HuH-7.5 (cell line): ENCODE data around the gene EDNRA.

Source experiments
- DNase-seq: peaks from one replicate; pipeline ENCODE4 v3.0.0; 2011; ENCODE audit warnings: low spot score

Gene EDNRA

GRCh38 chr4:147542229-147542990, 61.5 kb downstream of the EDNRA start:
- no peak for DNase-seq

DNA sequence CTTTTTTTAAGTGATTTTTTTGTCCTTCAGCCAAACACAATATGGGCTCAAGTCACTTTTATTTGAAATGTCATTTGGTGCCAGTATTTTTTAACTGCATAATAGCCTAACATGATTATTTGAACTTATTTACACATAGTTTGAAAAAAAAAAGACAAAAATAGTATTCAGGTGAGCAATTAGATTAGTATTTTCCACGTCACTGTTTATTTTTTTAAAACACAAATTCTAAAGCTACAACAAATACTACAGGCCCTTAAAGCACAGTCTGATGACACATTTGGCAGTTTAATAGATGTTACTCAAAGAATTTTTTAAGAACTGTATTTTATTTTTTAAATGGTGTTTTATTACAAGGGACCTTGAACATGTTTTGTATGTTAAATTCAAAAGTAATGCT, 62.1 kb downstream of the EDNRA start:
- no peak for DNase-seq

GRCh38 chr4:147546349-147546748, 65.5 kb downstream of the EDNRA start:
- DNase-seq = no peak

DNA sequence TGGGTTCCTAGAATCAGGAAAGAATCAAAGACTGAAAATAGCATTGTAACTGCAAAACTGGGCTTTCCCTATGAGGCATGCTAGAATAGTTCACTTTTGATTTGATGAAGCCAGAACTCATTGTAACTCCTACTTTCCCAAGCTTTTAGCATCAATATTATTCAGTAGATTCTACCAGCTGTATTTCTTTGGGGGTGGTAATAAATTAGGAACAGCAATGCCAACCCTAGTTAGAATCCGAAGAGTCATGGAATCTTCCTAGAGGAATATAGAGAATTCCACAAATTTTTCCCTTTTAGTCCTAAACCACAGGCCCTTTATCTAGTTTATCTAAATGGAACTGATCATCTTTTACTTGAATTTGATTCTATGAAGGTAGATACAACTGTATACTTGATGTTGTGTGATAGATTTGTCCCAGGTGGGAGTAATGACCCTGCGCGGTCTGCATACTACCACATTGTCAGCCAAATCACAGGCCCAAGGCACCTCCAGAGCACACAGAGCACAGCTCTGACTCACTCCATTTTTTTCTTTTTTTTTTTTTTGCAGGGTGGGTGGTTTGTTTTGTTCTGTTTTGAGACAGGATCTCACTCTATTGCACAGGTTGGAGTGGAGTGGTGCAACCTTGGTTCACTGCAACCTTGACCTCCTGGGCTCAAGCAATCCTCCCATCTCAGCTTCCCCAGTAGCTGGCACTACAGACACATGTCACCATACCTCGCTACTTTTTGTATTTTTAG, 66.6 kb downstream of the EDNRA start:
- no peak for DNase-seq

- no peak for DNase-seq
Observed at GRCh38 chr4:147548256-147548655, 67.4 kb downstream of the EDNRA start.

DNA sequence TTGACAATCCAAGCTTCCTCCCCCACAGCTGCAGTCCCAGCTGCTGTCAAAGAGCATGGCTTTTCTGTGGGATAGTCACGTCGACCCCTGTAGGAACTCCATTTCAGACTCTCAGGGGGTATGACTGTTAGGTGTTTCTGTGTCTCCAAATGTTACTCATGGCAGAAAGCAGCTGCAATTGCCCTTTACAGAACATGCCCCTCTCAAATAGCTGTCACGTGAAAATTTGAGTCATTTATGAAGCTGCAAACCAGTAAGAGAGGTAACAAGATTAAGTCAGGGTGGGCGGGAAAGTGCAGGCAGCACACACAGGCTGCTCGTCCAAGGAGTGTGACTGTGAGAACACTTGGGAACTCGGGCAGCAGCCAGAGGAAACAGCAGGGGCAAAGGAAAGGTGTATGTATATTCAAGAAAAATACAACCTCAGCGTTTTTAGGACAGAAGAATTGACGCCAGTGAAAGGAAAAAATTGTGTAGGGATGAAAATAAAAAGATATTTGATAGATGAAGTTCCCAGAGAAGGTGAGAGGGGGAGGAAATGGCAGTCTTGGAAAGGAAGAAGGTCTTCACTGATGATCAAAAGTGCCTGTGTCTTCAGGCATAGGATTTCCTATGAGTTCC, 69.8 kb downstream of the EDNRA start:
- no peak for DNase-seq

DNA sequence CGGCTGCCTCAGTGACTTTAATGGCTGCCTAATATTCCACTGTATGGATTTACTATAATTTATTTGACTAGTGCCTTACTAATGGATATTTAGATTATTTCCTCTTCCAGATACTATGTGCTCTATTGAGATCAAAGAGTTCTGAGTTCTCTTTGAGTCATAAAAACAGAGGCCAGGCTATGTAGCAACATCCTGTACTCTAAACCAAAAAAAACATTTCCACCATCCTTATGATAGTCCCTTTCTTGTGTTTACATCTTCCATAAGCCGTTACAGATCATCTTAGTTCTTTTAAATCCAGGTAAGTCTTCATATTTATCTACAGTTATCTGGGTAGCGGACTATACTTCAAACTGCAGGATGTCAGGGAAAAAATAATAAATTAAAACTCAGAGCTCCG, 79.7 kb downstream of the EDNRA start:
- no peak for DNase-seq

GRCh38 chr4:147566762-147567161, 85.9 kb downstream of the EDNRA start:
- DNase-seq = no peak

GRCh38 chr4:147567276-147567675, 86.4 kb downstream of the EDNRA start:
- DNase-seq = no peak

- DNase-seq = no peak
Observed at GRCh38 chr4:147570616-147571015, 89.7 kb downstream of the EDNRA start.

DNA sequence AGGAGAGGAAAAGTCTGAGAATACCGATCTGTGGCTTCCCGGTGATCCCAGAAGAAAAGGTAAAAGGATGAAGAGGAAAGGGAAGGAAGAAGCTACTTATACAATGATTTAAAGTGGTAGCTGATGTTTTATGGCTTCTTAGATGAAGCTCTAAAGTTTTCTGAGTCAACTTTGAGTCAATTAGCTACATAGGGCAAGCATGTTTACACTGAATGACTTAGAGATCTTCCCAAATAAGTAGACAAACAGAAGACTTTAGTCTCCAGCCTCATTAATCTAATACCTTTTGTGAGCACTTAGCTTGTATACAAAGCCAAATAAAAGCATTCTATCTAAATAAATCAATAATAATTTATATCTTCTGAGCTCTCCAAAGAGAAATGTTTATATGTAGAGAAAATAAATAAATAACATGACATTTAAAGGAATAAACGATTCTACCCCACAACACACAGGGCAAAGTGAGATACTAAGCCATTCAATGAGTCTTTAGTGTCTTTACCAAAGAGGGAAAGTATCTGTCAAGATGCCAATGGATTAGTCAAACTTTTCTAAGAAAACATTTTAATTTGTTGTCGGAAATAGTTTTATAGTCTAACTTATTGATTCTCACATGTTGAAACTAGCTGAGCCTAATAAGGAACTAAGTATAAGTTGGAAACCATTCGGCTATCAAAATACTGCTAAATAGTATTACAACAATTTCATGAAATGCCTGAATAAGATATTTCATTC, 90.3 kb downstream of the EDNRA start:
- no peak for DNase-seq

GRCh38 chr4:147576084-147576483, 95.2 kb downstream of the EDNRA start:
- no peak for DNase-seq

DNA sequence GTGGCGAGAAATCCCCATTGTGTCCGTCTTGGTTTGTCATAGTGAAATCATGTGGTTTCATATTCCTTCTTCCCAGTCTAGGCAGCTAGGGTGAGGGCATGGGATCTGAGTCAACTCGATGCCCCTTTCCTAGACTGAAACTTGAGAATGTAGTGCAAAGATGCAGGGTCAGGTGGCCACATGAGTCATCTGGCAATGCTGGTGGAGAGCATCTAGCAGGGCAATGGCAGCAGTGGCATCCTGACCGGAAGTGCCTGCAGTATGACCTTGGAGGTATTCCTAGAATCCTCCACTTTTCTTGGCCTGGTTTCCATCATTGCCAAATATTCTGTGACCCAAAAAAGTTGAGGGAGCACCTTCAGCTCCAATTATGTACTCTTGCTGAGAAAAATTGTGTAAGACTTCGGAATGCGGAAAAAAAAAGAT, 97.2 kb downstream of the EDNRA start:
- no peak for DNase-seq

GRCh38 chr4:147578593-147578992, 97.7 kb downstream of the EDNRA start:
- DNase-seq = no peak

- DNase-seq = no peak
Observed at GRCh38 chr4:147580396-147580795, 99.5 kb downstream of the EDNRA start.

GRCh38 chr4:147581606-147582350, 100.9 kb downstream of the EDNRA start:
- DNase-seq = no peak

- DNase-seq = no peak
Observed at GRCh38 chr4:147582386-147583060, 101.6 kb downstream of the EDNRA start.

DNA sequence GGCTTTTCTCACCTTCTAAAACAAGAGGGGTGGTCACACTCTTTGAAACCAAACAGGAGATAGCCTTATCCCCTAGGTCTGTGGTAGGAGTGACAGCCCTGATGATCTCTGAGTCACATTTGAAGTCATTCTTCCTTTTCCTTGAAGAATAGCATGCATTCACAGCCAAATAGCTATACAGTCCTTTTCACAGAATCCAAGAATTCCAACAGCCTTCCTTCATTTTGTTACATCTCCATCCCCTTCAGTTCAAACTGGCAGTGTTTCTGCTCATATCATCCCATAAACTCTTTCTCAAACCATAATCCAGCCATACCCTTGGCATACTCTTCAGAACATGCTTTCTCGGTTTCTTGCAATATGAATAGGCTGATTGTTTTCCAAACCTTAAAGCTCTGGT, 103.0 kb downstream of the EDNRA start:
- no peak for DNase-seq

- no peak for DNase-seq
Observed at GRCh38 chr4:147586032-147586431, 105.1 kb downstream of the EDNRA start.

DNA sequence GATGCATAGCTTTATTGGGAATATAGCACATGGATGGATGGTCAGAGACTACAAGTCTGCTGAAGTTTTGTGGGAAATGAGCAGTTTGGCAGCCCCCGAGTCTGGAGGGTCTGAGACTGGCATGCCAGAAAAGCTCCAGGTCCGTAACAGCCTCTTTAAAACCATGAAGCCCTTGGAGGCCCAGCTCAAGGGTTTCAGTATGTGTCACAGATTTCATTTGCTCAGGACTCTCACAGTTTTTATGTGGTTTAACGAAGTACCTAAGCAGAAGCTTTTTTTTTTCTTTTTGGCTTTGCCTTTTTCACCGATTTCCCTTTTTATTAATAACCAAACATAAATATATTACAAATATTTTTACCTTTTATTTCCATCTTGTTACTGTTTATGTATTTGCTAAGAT, 105.7 kb downstream of the EDNRA start:
- DNase-seq = no peak

- DNase-seq = no peak
Observed at GRCh38 chr4:147587041-147587440, 106.1 kb downstream of the EDNRA start.
